HG02571 (cell line): Measurements from ENCODE around the gene SLFN14.
"Not testable (repeated sequence)": the region's sequence is repeated elsewhere in the genome, so short reads cannot be mapped to it uniquely, and the experiment has no call there.

Source experiments
- ATAC-seq: cut with Tn5 transposase; IDR thresholded peaks from one replicate; pipeline ENCODE4 v1.9.1; 2021; ENCODE audit warnings: mild to moderate bottlenecking, moderate library complexity; ENCODE audit not compliant: unreplicated experiment

SLFN14 gene

DNA sequence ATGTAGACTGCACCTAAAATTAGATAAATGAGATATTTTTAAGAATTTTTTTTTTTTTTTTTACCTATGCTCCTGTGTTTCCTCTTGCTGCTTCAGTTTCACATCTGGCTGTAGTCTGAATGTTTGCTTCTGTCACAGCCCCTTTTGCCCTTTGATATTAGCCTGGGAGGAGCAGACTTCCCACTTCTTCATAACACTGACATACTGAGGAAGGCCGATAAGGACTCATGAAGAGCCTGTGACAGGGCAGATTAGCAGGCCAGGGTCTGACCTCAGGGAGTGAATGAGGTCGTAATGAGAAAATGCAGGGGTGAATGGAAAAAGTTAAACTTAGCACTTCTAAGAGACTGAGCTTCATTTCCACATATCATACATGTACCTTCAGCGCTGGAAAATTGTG, at the start of gene SLFN14:
Gene SLFN14, minus strand, starts transcription at position 117 of the 400 bp plus-strand sequence. CDS start 2,757 bp downstream, outside the sequence.
- no peak for ATAC-seq

DNA sequence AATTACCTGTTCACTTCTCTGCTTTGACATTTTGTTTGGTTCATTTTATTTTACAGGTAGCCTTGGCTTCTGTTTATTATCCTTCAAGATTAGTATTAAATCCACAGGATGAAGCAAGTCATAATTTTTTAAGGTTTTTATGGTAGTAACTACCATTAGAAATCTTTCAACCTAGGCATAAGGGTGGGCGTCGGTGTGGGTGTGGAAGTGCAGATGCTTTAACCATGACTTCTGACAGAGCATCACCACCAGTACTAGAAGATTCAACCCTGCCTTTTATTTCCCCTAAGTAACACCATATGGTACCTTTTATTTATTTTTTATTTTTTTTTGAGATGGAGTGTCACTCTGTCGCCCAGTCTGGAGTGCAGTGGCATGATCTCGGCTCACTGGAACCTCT, 49.2 kb upstream of the SLFN14 start:
- ATAC-seq = no peak

GRCh38 chr17:35607239-35607847, 46.7 kb upstream of the SLFN14 start:
- no peak for ATAC-seq

GRCh38 chr17:35605678-35606077, 45.1 kb upstream of the SLFN14 start:
- no peak for ATAC-seq

GRCh38 chr17:35603674-35604073, 43.1 kb upstream of the SLFN14 start:
- ATAC-seq = no peak

GRCh38 chr17:35597604-35598003, 37.0 kb upstream of the SLFN14 start:
- ATAC-seq = no peak

- ATAC-seq = no peak
These were observed 36.1 kb upstream of the SLFN14 start for GRCh38 chr17:35596530-35597233.

DNA sequence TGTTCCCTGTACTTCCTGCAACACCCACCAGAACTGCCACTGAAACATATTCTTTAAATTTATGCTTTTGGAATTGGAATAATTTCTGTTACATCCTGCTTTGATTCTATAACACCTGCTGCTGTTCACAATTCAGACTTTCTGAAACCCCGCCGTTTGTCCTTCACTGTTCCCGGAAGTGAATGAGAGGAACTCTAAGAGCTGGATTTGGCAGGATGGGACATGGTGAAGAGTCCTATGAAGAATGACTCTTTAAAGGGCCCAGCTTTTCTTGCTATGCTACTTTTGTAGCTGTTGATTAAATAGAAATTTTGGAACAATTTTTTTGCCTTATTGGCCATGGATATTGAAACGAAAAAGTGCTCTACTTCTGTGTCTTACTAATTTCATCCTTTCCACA, 35.5 kb upstream of the SLFN14 start:
- ATAC-seq = no peak

DNA sequence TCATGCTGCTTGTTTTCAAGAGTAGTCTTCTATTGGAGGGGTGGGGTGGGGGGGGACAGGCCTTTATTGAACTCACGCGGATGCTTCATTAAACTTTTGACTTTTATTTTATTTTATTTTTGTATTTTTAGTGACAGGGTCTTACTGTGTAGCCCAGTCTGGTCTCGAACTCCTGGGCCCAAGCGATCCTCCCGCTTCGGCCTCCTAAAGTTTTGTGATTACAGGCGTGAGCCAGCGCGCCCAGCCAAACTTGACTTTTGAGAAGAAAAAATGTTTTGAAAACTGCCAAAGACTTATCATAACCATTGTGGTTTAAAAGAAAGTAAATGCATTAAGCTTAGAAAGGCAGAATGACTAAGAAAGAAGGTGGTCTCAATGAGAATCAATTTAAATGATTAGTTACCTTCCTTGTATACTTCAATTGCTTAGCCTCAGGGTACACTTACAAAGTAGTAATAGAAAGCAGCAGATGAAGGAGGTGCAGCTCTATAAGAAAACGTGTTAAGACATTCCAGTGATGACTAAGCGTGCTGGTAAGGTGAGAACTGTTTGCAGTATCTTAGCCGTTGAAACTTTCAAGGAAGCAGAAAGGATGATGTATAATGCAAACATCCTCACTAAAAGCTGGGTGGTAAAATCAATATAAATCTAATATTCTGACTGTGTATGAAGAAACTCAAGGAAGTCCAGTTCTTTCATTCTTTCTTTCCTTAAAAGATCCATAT, 27.7 kb upstream of the SLFN14 start:
- ATAC-seq = no peak

DNA sequence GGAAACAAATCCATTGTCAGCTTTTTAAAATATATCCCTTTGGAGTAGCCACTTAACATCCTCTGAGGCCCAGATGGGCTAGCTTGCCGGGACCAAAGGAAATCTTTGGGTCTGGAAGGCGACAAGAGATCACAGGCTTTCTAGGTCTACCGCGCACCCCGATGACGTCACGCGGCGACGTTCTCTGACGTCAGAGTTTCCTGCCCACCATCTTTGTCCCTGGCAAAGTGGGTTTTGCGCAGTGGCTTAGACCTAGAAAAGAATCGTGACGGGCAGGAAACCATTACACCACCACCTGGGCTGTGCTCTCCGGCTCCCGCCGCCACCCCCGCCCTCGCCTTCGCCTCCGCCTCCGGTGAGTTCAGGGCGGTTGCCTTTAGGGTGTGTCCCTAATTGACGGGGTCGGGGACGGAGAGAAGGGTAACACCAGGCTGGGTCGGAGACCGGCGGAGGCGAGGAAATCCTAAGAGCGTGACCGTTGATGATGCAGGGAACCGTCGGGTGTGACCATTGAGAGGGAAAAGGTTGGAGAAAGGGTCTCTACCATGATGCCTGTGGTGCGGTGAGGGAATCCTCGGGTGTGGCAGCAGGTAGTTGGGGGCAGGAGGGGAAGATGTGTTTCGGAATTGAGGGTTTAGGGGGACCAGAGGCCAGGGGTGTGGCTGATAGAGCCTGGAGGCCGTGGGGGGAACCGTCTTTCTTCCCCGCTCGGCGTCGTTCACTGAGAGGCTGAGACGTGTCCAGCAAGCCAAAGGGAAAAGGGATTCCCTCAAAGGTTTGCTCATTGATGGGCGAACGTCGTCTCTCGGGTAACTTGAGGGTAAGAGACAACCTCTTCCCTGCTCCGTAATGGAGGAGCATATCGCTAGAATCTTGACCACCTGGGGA, 26.7 kb upstream of the SLFN14 start, which contains the start of gene AP2B1:
Gene AP2B1, plus strand, starts transcription at position 249 of the 888 bp plus-strand sequence. CDS start 6,709 bp downstream, outside the sequence.
- peak; percentile 84 for ATAC-seq

DNA sequence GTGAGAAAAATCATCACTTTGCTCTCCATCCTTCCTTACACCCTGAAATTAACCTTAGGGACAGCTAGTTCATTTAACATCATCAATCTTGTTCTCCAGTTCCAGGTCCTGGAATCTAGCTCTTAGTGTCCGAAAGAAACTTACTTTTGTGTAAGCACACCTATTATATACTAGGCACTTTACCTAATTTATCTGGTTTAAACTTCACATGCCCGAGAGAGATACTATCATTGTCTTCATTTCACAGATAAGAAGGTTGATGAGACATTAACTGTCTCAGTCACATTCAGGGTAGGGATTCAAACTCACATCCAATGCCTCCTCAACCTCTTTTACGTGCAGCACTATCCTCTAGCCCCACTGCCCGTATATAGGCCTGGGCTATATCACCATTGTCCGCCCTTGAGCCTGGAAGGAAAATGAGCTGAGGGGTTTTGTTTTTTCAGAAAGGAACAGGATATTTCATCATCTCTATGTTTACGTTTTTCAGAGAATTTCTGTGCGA, 26.0 kb upstream of the SLFN14 start:
- peak; percentile 9 for ATAC-seq

DNA sequence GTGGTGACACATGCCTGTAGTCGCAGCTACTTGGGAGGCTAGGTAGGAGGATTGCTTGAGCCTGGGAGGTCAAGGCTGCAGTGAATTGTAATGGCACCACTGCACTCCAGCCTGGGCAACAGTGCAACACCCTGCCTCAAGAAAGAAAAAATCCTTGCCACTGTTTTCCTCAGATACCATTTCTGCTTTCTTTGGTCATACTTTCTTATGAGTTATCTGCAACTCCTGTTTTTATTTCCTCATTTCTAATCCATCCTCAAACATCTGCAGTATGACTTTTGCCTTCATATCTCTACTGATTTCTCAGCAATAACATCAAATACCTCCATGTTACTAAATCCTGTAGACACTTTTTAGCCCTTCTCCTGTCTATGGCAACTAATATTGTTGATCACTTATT, 23.4 kb upstream of the SLFN14 start:
- no peak for ATAC-seq

DNA sequence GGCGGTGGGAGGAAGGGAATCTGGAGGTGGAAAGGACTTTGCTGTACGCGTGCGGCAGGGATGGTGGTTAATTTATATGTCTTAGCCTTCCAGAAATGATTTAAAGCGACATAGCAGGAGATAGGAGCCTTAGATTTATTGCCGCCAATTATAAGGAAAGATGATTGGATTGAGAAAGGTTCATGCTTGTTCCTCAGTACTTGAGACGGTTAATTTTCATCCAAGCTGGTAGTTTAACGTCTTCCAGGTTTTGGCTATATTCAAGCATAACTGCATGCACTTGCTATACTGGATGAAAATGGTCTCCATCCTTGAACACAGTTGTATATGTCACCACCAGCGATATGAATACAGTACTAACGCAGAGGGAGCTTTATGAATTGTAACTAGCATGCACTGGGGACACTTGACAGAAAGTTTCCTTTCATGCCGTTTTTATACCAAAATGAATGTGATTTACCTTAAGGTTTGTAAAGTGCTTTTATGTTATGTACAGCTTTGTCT, 18.4 kb upstream of the SLFN14 start:
- ATAC-seq = no peak

GRCh38 chr17:35578197-35578928, 17.7 kb upstream of the SLFN14 start, which contains the start of gene PEX12:
Gene PEX12 (minus strand): TSS chr17:35578571. CDS start chr17:35578021, 550 bp downstream.
- peak; percentile 82 for ATAC-seq

GRCh38 chr17:35577830-35578196, 17.2 kb upstream of the SLFN14 start:
- ATAC-seq = no peak

- no peak for ATAC-seq
These were observed 15.1 kb upstream of the SLFN14 start for GRCh38 chr17:35575759-35576158.

DNA sequence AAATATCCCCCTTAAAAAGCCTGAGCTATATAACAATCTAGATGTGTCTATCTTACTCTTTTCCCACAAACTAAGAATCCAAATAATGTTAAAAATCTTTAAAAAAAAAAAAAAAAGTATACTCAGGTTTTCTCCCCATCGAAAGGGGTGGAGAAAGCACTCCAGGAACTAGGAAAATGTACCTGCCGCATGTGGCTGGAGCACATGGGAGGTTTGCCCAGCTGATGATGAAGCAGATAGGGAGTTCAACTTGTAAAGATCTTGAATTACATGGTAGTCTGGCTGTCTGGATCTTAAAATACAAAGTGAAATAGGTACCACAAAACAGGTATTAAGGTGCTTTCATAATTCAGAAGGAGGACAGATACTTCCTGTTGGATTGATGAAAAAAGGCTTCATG, 8.8 kb upstream of the SLFN14 start:
- ATAC-seq = no peak

GRCh38 chr17:35568561-35568960, 7.9 kb upstream of the SLFN14 start:
- no peak for ATAC-seq

DNA sequence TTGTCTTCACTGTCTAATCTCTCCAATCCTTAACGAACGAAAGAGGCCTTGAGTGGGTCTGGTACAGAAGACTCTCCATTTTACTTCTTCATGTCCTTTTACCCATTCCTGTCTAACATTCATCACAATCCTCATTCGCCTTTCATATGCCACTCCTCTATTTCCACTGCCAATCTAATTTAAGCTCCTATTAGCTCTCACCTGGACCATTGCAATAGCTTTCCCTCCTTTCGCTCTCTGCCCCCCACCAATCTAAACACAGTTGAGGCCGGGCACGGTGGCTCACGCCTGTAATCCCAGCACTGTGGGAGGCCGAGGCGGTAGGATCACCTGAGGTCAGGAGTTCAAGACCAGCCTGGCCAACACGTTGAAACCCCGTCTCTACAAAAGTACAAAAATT, 6.3 kb upstream of the SLFN14 start:
- no peak for ATAC-seq

DNA sequence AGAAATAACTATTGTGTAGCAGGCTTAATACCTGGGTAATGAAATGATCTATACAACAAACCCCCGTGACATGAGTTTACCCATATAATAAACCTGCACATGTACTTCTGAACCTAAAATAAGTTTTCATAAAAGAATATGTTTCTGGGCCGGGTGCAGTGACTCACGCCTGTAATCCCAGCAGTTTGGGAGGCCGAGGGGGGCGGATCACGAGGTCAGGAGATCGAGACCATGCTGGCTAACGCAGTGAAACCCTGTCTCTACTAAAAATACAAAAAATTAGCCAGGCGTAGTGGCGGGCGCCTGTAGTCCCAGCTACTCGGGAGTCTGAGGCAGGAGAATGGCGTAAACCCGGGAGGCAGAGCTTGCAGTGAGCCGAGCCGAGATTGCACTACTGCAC, 2.6 kb upstream of the SLFN14 start:
- not testable (repeated sequence) for ATAC-seq
